Glomerular endothelial cell (primary cell): ENCODE results near the gene ATG10. TPM values are rescaled to one million over a fixed set of nuclear protein-coding genes. Genes with fewer than 3 reads are reported as not detected.
A peak's percentile ranks its signal among the peaks of the same experiment; 100 is the strongest.

ENCODE experiments used
- DNase-seq: peaks from one replicate; pipeline ENCODE4 v3.0.0-alpha.2; 2011; ENCODE audit warnings: low read depth, low spot score; ENCODE audit errors: extremely low read depth
- total RNA-seq: library from RNA; depleted of rRNA; stranded (reverse); fragments of >200 nt; gene quantifications from 2 replicates; pipeline ENCODE4 v1.2.3, GENCODE V29; 2015

The ATG10 gene
- total RNA-seq, 1 donor from 2014 or later: 4.6 TPM

- no peak for DNase-seq
Observed at GRCh38 chr5:82162573-82162972, 190.8 kb downstream of the ATG10 start.

DNA sequence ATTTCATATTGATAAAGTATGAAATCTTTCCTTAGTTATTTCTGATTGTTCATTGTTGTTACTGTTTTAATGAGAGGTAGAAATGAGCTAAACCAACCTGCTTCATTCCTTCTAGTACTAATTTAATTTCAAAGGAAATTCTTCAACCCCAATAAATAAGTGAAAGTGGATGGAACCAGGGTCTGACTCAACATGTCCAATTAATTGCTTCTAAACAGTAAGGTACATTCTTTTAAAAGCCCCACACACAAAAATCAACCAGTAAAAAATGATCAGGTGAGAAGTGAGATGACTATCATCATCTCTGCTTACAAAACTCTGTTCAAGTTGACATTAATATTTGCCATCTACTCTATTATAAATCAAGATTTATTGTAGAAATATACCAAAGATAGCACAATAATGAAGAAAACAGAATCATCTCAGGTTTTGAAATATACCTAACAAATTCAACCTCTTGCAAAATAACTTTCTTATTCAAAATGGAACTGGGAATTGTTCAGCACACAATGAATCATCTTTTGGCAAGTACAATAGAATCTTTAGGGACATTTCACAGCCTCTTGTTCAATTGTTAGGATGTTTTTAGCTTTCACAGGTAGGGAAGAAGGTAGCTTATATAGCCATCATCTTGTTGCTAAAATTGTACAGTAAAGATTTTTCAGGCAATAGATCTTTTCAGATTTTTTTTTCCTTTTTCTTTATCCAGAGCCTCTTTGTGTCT lies 191.8 kb downstream of the ATG10 start:
- no peak for DNase-seq

- DNase-seq: peak; percentile 58
Observed at GRCh38 chr5:82164176-82164976, 192.6 kb downstream of the ATG10 start.

DNA sequence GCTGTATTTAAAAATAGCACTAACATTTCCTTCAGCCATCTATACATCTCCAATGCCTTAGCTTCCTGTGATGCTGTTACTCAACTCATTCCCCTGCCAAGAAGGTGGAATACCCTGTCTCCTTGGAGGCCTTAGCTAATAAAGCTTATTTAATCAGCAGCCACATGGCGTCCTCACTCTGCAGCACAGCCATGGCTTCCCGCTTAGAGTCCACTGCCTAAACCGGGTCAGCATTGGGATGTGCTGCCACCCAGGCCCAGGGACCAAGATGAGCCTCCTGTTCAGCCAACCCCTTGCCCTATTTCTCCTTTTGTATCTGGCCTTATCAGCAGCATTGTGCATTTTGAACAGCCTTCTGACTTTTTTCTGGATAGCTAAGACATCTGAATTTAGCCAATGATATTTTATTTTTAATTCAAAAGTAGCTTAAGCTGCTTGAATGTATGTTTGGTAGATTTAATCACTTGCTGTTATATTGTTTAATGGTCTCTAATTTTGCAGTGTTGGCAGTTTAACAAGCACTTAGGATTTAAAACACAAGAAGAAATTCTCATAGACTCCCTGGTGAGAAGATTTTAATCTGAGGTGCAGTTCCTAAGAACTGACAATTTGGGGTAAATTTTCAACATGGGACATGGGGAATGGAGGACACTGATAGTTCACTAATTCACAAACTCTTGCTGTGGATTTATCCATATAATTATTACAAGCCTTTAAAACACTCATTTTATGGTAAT lies 193.3 kb downstream of the ATG10 start:
- DNase-seq: no peak

- DNase-seq: peak; percentile 54
Observed at GRCh38 chr5:82165740-82166530, 194.1 kb downstream of the ATG10 start.

DNA sequence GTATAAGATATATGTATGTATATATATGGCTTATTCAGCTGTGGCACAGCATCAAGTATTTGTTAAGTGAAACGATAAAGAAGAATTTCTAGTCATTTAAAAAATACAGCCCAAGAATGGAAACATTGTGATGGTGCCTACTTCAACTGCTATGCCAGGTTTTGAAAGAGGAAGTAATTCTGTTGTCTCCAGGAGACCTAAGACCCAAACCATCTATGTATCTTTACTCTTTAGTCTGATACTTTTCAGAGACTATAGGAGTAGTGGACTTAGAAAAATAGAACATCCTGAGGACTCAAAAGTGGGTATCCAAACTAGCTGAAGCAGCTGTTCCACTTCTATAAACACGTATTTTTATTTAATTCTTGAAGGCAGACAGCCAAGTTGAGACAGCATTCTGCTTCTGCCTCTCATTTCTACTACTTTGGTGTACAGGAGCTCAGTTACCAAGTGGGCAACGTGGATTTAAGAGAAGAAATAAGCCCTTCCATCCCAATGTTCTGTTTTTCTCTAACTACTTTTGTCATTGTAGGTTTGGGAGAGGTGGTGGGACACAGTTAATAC lies 195.6 kb downstream of the ATG10 start:
- DNase-seq: no peak

- DNase-seq: no peak
Observed at GRCh38 chr5:82168294-82168693, 196.5 kb downstream of the ATG10 start.

- DNase-seq: no peak
Observed at GRCh38 chr5:82169892-82170291, 198.1 kb downstream of the ATG10 start.

- peak; percentile 48 for DNase-seq
Observed at GRCh38 chr5:82174128-82174918, 202.5 kb downstream of the ATG10 start.

- no peak for DNase-seq
Observed at GRCh38 chr5:82174919-82175219, 203.0 kb downstream of the ATG10 start.

- DNase-seq: no peak
Observed at GRCh38 chr5:82176115-82176814, 204.4 kb downstream of the ATG10 start.

DNA sequence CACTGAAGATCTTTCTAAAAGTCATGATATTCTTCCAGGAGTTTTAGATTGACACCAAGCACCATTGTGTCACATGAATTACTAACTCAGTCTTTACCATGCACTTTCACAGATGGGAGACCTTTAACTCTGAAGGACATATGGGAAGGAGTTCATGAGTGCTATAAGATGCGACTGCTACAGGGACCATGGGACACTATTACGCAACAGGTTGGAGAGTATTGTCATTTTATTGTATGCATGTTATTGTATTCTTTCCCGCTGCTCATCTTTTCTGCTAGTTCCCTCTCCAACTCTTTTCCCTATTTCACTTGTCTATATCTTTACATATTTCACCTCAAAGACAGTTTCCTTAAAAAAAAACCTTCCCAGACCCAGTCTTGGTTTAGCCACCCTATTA lies 206.6 kb downstream of the ATG10 start:
- DNase-seq: no peak

DNA sequence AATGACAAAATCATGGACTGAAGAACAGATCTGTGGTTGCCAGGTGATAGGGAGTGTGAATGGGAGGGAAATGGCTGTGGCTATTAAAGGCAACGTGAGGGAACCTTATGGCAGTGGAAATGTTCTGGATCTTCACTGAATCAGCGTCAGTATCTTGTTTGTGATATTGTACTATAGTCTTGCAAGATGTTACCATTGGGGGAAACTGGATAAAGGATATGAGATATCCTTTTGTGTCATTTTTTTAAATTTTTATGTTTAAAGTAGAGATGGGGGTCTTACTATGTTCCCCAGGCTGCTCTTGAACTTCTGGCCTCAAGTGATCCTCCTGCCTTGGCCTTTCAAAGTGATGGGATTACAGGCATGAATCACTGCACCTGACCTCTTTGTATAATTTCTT lies 210.8 kb downstream of the ATG10 start:
- no peak for DNase-seq

GRCh38 chr5:82183828-82184227 lies 212.0 kb downstream of the ATG10 start:
- no peak for DNase-seq

DNA sequence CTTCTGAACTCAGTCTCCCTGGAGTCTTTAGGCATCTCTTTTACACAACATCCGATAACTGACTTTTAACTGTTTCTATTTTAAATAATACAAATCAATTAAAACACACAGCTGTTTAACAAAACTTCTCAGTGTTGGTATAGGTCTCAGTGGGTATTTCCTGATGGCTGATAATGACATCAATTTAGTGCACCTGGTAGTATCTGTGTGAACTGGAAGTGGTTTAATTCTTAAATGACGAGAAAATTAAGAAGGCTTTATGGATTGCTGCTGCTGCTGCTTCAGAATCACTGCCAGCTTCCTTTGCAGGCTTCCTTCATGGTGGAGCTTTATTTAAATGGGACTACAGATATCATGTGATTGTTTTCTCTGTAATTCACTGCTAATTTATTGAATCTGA lies 214.0 kb downstream of the ATG10 start:
- no peak for DNase-seq

GRCh38 chr5:82197550-82197949 lies 225.7 kb downstream of the ATG10 start:
- no peak for DNase-seq

- DNase-seq: no peak
Observed at GRCh38 chr5:82204567-82204966, 232.7 kb downstream of the ATG10 start.

GRCh38 chr5:82205005-82205404 lies 233.2 kb downstream of the ATG10 start:
- no peak for DNase-seq

DNA sequence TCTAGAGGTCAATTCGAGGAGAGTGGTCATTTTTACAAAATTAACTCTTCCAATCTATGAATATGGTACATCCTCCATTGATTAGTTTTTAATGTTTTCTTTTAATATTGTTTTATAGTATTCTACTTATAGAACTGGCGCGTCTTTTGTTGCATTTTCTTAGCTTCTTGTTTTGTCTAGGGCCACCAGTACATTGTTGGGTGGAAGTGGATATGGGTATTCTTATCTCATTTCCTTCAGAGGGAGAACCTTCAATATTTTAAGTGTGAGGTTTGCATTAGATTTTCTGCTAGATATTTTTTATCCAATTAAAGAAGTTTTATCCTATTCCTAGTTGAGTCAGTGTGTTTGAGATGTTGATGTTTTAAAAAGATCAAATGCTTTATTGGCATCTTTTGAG lies 236.5 kb downstream of the ATG10 start:
- no peak for DNase-seq
